Stimulated activated CD8-positive, alpha-beta memory T cell treated with anti-CD3 and anti-CD28 coated beads, Interleukin-7, amount 100 ng/mL, for 4 hours (primary cell): ENCODE data around the gene ITGA8.
"Not testable (repeated sequence)": the region's sequence is repeated elsewhere in the genome, so short reads cannot be mapped to it uniquely, and the experiment has no call there.

Experiments
- DNase-seq, 2 donors: peaks; one replicate each; pipeline ENCODE4 v3.0.0-alpha.2; 2020; ENCODE audit warnings: low read depth in 2 of 2

The ITGA8 gene

DNA sequence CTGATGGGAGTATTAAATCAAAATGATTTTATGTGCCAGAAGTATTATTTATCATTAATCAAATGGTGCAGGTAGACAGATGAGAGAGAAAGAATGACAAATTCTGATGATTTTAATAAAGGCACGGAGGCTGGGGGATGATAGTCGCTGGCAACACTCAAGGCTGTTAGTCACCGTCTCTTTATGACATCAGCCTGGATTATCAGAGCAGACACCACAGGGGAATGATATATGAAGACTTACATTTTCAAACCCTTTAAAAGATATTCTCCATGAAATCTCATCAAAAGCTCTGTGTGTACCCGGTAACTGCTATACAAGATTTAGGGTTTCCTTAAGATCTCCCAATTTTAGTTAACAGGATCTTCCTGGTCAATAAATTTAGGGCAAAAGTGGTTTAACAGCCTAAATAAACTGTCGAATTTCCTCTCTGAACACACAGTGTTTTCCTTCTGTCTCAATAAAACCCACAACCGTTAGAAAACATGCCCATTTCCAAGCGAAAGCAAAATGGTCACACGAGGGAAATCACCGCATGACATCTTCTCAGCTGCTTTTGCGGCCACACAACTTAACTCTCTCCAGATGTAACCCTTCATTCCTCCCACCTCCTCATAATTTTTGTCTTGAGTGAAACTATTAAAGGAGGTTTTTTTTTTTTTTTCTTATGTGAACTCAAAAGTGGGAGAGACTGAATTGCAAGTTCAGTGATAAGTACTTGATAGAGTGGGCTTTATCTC lies 215.5 kb downstream of the ITGA8 start:
- no peak for DNase-seq

DNA sequence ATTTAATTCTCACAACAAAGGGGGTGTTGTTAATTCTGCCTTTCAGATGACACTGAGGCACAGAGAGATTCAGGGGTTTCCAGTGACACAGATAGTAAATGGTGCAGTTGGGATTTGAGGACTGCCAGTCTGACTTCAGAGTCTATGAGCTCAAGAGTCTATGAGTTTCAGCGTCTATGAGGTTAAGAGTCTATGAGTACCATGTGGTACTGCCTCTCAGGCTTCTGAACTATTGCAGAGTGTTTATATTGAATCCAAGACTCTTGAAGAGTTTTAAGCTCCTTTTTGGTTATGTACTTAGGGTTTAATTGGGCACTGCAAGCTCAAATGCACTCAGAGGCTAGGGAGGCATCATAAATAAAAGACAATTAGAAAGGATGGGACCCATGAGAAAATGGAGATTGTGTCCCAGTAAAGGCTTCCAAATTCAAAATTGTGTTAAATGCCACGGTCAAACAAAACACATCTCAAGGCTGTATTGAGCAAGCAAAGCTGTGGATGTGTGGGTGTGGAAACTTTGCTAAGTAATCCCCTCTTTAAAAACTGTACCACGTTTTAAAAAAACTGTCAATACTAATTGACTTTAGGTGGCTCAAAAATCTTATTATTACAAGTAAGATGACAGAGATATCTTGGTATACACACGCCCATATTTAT lies 224.7 kb downstream of the ITGA8 start:
- no peak for DNase-seq

DNA sequence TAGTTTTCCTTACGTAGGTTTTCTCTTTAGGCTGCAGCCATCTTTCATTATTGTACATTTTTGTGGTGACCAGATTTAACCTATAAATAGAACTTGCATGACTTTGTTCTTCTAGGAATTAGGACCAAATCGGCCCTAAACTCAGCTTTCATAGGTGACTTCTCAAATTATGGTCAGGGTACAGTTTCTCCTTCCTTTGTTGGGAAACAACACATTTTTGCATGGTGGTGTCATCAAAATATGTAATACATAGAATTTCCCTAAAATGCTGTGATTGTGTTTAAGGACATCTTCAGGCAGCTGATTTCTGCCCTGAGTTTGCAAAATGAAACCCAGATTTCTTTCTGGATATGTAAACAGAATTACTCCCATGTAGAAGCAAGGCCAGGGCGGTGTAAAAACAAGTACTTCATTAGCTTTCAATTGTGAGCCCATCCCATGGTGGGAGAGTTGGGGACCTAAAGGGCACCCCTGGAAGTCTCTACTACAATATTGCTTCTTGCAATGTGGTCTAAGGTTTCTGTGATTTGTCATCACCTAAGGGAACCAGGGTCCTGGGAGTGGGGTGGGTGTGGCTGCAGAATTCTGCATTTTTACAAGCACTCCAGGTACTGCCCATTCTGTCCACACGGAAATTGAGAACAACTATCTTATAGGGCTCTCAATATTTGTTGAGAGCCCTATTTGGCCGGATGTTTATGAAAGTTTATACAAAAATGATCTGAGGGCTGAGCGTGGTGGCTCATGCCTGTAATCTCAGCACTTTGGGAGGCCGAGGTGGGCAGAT lies 227.7 kb downstream of the ITGA8 start:
- no peak for DNase-seq

DNA sequence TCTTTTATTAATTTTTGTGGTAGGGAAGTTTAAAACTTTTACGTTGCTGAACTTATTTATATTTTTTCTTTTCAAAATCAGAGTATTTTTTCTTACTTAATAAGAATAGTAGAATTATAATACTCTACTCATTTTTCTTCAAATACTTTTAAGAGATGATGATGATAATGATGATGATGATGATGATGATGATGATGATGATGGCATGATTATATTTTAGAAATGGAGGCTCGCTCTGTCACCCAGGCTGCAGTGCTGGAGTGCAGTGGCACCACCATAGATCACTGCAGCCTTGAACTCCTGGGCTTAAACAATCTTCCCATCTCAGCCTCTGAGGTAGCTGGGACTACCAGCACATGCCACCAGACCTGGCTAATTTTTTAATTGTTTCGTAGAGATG lies 230.3 kb downstream of the ITGA8 start:
- no peak for DNase-seq

DNA sequence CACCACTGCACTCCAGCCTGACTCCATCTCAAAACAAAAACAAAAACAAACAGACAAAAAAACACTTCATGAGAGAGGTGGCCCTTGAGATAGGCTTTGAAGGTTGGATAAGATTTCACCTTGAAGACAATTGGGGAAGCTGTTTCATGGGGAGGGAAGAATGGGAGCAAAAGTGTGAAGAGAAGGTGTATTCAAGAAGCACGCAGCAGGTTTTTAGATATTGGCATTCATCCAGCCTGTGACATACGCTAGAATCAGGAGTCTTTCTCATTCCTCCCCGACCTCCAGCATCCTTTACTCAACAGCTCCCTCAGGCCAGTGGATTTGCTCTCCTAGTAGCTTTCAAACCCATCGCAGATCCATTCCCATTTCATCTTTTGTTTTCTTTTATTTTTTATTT lies 232.3 kb downstream of the ITGA8 start:
- DNase-seq = no peak

DNA sequence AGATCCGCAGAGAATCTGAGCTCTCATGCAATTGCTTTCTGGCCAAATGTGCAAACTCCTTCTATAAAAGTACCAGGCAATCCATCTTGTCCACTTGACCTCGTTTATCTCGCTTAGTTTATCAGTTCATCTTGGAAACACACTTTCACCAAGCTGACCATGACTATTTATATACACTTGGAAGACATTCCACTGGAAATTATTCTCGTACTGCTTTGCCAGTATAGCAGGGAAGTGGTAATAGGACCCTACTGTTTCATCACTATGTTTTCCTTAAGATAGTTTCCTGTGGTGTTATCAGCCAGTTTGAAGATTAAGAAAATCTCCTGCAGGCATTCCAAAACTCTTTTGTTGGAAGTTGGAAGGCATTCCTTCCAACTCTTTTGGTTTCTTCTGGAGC lies 233.3 kb downstream of the ITGA8 start:
- no peak for DNase-seq

DNA sequence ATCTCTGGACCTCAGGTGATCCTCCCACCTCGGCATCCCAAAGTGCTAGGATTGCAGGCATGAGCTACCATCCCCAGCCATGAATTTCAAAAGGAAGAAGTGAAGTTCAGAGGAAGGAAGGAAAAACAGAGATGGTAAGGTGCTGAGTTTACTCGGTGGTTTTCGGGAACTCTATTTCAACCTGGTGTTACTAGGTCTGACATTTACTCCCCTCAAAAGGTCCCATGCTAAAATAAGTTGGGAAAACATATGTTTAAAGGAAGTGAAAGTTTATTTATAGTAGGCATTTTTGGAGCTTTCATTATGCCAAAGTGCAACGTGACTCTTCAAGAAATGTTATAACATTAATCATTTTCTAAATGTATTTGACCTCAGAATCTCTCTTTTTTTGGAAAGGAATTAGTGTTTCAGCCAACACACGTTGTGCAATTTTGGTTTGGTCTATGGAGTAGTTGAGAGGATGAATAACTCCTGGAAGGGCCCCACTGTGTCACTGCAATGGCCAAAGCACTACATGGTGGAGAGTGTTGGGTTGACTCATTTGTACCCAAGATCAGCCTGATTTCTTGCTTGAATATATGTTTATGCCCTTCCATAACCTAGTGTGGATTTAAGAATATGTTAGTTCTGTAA lies 233.9 kb downstream of the ITGA8 start:
- no peak for DNase-seq

DNA sequence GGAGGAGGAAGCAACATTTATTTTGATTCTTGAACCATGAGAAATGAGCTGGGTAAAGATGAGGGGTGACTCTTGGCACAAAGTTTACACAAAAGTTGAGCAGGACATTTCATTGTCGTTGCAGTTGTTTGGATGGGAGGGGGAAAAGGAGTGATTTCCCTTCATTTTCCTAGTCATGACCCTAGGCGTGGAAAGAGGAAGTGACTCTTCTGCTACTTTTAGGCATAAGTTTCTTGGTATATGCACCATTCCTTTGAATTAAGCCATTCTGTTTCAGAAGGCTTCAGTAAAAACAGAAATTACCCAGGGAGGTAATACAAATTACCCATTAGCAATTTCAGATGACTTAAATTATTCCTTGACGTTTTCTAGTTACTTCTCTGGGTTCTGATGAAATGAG lies 234.7 kb downstream of the ITGA8 start:
- DNase-seq = no peak

DNA sequence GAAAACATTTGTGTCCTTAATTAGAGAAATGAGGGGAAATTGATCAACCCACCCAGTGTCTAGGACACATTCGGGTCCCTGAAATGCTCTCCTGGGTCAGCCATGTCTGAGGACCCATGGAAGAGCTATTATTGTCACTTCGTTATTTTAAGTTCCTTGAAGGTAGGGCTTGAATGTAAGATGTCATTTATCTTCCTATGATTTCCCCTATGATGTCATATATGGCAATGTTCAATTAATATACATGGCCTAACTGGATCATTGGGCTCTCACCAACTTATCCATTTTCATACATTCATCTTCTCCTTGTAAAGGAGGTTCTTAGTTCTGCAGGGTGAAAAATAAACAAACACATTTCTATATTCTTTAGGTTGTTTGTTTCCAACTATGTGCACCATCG lies 235.6 kb downstream of the ITGA8 start:
- DNase-seq = no peak

DNA sequence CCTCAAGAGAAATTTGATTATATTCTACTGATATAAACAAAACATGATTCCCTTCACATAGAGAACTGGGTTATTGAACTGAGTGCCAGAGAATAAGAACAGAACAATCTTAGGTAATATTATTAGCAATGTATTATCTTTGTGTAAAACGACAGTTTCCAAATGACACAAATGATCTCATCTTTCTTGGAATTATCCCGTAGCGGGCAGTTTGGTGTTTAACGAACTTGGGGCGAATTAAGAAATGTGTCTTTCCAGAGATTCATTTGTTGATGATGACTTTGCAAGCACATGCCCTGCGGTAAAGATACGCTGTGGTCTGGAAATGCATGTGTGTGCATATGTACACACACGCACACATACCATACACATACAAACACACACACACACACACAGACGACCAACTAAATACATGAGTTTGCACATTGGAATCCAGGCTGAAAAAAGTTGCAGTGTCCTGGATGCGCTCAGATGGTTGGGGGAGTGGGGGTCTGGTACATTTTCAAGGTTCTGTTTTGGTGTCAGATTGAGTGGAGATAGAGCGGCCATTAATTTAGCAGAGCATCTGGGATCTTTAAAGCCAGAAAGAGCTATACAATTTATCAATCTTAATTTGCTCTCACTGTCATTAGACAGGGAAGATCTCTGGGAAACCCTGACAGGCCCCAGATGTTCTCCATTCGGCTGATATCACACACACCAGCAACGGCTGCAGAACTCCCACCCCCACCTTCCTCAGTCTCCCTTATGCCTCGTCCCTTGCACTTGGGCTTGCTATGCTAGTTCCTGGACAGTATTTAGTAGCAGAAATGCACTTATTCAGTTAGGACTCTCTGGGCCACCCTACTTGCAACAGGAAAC lies 236.3 kb downstream of the ITGA8 start:
- no peak for DNase-seq

DNA sequence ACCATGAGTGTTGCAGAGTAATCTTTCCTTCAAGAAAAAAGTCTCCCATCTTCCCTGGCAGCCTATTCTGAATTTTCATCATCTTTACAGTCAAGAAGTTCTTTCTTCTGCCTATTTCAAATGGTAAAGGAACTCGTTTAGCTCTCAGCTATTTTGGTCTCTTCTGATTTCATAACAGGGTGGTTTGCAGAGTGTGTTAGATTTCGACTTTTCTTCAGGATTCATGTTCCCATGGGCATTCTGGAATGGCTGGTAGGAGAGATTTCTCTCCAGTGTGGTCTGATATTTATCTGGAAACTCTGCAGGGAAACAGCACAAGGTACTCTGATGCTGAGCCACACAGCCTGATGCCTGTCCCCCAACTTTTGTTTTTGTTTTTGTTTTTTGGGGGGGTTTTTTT lies 237.6 kb downstream of the ITGA8 start:
- no peak for DNase-seq

DNA sequence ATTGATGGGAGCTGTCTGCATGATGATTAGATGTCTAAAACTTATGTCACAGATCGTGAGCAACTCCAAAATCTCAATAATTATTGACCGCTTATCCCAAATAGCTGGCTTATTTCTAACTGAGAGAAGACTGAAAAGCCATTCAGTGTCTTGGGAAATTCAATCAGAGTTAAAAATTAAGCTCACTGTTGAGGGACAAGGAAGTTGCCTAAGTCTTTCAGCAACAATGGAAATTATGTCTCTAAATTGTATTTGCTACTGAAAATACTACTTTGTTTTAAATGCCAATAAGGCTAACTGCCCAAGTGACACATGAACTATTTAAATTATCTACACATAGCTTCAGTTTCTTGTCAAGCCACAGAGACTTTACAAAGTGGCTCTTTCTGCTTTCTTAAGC lies 240.8 kb downstream of the ITGA8 start:
- DNase-seq = no peak

DNA sequence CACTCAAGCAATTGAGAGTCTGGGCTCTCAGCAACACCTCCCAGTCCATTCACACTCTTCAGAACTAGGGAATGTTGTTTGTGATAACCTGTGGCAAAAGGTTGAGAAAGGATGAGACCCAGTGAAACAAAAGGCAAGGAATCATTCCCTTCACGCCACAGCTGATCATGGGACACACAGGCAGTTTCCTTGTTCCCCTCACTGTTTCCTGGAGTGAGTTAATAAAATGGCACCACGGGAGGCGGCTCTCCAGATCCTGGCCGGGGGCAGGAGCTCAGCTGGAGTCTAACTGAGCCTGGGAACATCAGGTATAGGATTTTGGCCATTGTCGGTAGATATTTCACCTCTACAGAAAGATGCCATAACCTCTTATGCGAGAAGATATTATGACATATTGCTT lies 241.3 kb downstream of the ITGA8 start:
- no peak for DNase-seq

DNA sequence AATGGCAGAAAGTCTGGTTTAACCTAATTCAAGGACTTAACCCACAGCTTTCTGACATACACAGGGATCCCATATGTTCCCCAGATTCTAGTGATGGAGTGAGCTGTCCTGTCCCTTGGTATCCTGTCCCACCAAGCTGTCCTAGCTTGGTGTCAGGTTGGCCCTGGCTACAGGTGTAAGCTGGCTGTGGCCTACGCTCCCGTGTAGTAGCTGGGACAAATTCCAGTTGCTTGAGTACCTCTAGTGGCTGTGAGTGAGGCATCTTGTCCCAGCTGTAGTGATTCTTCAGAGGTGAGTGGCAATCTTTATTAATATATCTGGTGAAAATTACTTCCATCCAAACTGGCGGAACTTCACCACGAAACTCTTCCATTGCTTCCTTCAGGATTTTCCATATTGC lies 243.4 kb downstream of the ITGA8 start:
- no peak for DNase-seq

DNA sequence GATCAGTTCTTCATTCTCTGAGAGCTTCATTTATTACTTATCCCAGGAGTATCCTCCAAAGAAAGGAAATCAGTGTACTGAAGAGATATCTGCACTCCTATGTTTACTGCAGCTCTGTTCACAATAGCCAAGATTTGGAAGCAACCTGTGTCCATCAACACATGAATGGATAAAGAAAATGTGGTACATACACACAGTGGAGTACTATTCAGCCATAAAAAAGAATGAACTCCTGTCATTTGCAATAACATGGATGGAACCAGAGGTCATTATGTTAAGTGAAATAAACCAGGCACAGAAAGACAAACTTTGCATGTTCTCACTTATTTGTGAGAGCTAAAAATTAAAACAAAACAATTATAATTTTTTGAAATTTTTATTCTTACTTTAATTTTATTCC lies 244.3 kb downstream of the ITGA8 start:
- DNase-seq = not testable (repeated sequence)

DNA sequence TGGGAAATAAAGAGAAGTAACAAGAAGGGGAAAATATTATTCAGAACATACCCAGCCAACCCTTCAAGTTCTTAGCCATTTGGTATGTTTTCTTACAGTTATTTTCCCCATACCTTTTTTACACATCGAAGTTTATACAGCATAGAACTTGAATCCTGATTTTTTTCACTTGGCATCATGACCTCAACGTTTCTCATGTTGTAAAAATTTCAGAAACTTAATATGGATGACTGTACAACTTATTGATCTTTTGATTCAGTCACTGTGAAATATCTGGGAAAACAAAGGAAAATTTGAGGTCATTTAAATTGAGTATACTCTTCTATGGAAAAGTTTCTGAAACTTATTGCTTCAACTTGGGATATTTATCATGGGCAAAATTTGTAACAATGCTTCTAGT lies 245.1 kb downstream of the ITGA8 start:
- DNase-seq = no peak

DNA sequence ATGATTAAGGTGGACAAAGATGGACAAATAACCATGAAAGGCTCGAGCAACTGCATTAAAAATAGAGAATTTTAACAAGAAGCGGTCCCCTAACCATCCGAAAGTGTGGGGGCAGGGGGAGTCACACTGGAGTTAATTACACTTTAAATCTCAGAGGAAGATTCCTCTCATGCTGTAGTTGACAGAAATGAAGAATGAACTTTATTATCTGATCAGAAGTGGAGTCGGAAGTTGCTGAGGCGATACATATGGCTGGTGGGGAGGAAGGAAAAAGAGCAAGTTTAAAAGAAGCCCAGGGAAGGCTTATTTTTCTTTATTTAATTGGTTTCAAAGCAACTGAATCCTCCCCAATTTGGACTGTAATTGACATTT lies 246.3 kb downstream of the ITGA8 start:
- DNase-seq = no peak

DNA sequence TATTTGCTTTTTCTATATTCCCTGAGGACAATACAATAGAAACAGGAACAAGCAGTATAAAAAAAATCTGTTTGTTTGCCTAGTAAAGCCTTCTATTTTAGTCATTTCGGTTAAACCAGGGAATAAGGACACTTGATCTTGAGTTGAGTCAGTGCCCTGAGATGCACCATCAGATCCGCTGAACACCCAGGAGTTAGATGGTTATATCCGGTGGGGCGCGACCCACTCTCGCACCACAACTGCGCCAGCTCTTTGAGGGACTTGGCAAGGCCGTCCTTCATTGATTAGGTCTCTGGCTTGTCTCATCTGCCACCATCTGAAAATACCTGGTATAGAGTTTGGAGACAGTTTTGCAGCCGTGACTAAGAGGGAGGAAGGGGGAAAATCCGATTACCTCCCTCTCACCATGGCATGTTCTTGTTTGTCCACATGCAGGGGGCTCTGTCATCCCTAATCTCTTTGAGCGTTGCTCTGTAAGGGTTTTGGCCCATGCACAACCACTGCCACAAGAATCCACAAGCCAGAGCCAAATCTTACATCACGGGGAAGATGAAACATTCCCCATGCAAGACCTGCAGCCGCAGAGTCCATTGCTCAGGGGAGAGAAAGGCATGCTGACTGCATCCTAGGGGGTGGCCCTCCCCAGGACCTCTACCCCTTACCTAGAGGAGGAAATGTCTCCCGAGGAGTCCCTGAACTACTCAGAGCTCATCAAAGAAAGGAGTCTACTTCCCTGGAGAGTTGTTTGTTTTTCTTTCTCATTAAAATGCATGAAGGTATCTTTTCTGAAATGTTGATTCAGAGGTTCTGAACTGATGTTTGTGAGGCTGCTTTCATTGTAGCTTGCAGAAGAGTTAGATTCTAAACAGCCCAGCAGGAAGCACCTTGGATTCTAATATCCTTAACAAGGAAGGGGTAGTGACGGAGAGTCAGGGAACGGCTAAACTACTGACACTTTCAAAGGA lies 247.0 kb downstream of the ITGA8 start:
- no peak for DNase-seq

DNA sequence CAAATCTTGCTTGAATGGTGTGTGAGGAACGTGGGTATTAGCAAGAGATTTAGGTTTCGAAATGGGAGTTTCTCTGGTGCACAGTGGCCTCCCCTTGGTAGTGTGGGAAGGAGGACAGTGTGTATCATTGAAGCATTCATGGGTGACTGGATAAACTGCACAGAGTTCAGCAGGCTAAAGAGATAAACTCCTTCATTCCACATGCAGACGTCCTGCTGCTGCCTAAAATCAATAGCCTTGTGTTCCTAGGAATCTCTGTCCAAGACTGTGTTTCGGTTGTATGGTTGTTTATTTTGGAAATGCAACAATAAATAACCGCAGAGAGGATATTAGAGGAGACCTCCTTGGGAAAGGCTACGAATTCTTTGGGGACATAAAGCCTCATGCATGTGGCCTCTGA lies 247.7 kb downstream of the ITGA8 start:
- DNase-seq = no peak

DNA sequence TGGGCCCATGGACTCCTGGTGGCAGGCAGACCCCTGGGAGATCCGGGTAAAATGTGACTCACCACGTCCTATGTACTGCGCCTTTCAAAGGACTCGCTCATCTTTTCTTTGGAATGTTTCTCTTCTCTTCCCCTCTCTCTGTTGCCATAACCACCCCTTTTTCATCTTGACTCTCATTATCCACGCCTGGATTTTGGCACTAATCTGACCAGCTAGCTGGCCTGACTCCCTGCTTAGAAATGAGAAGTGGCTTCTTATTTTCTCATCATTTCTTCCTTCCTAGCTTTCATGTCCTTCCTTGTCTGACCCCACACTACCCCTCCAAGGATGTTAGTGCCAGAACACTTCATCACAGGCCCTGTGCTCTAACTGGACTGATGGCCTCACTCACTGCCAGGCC lies 250.6 kb downstream of the ITGA8 start:
- no peak for DNase-seq
